Fibroblast of lung (primary cell): ENCODE results near the gene NDUFA6.

Source experiments
- CTCF ChIP-seq, 2 donors: IDR thresholded peaks in 1 of 2; conservative IDR thresholded peaks in 1 of 2; 1 replicate in 1 of 2; 2 replicates in 1 of 2; pipeline ENCODE4 v1.5.1; 2011 to 2012; ENCODE audit warnings: low read length in 2 of 2, control low read depth in 1 of 2, inconsistent platforms in 1 of 2, low read depth in 1 of 2, mild to moderate bottlenecking in 1 of 2
- EZH2 ChIP-seq: IDR thresholded peaks from 2 replicates; pipeline ENCODE4 v1.5.1; 2012; ENCODE audit warnings: low read length, control low read depth, mild to moderate bottlenecking; ENCODE audit errors: missing control alignments

GRCh38 chr22:42078469-42079318 lies 11.9 kb downstream of the NDUFA6 start:
- TF ChIP-seq CTCF (conservative IDR thresholded peaks at IDR 0.05 in 1 of 2, IDR thresholded peaks at IDR 0.05 in 1 of 2; ENCODE audit: low read depth in 1 of 2, low read length in 2 of 2) (no peak), EZH2 (no peak)
